GM18502 (cell line): ENCODE measurements around the gene RASGRP1.
A peak's percentile ranks its signal among the peaks of the same experiment; 100 is the strongest.
"Not testable (repeated sequence)": the region's sequence is repeated elsewhere in the genome, so short reads cannot be mapped to it uniquely, and the experiment has no call there.

Source experiments
- ATAC-seq: cut with Tn5 transposase; IDR thresholded peaks from one replicate; pipeline ENCODE4 v1.9.1; 2021; ENCODE audit warnings: mild to moderate bottlenecking; ENCODE audit not compliant: unreplicated experiment, poor library complexity

RASGRP1 gene

GRCh38 chr15:38564557-38565286, at the start of gene RASGRP1:
RASGRP1 (minus strand) TSS chr15:38564814; CDS start chr15:38564628, 186 bp downstream.
- peak; percentile 72 for ATAC-seq

GRCh38 chr15:38613085-38613484, 48.5 kb upstream of the RASGRP1 start:
- no peak for ATAC-seq

GRCh38 chr15:38612159-38612863, 47.7 kb upstream of the RASGRP1 start:
- ATAC-seq = no peak

GRCh38 chr15:38611228-38611627, 46.6 kb upstream of the RASGRP1 start:
- ATAC-seq = no peak

GRCh38 chr15:38610748-38611147, 46.1 kb upstream of the RASGRP1 start:
- ATAC-seq = no peak

- no peak for ATAC-seq
Measured at GRCh38 chr15:38609097-38609738, 44.6 kb upstream of the RASGRP1 start.

GRCh38 chr15:38608682-38609081, 44.1 kb upstream of the RASGRP1 start:
- ATAC-seq = no peak

- ATAC-seq = no peak
Measured at GRCh38 chr15:38605744-38606143, 41.1 kb upstream of the RASGRP1 start.

GRCh38 chr15:38603672-38604071, 39.1 kb upstream of the RASGRP1 start:
- no peak for ATAC-seq

GRCh38 chr15:38602910-38603670, 38.5 kb upstream of the RASGRP1 start:
- no peak for ATAC-seq

GRCh38 chr15:38600236-38600635, 35.6 kb upstream of the RASGRP1 start:
- no peak for ATAC-seq

- no peak for ATAC-seq
Measured at GRCh38 chr15:38598749-38599148, 34.1 kb upstream of the RASGRP1 start.

- no peak for ATAC-seq
Measured at GRCh38 chr15:38597219-38597800, 32.7 kb upstream of the RASGRP1 start.

- ATAC-seq = no peak
Measured at GRCh38 chr15:38593524-38593923, 28.9 kb upstream of the RASGRP1 start.

- no peak for ATAC-seq
Measured at GRCh38 chr15:38589502-38589901, 24.9 kb upstream of the RASGRP1 start.

GRCh38 chr15:38588672-38589071, 24.1 kb upstream of the RASGRP1 start:
- no peak for ATAC-seq

GRCh38 chr15:38587214-38587613, 22.6 kb upstream of the RASGRP1 start:
- peak; percentile 53 for ATAC-seq

- not testable (repeated sequence) for ATAC-seq
Measured at GRCh38 chr15:38586005-38586404, 21.4 kb upstream of the RASGRP1 start.

- ATAC-seq = no peak
Measured at GRCh38 chr15:38578626-38579025, 14.0 kb upstream of the RASGRP1 start.

- ATAC-seq = no peak
Measured at GRCh38 chr15:38577424-38577987, 12.9 kb upstream of the RASGRP1 start.
